ENCODE results near the gene MAP3K4.
"Not testable (repeated sequence)": the region's sequence is repeated elsewhere in the genome, so short reads cannot be mapped to it uniquely, and the experiment has no call there.

The MAP3K4 gene

GRCh38 chr6:160972594-160972993, 19.0 kb upstream of the MAP3K4 start:
- not testable (repeated sequence) for DNase-seq

DNA sequence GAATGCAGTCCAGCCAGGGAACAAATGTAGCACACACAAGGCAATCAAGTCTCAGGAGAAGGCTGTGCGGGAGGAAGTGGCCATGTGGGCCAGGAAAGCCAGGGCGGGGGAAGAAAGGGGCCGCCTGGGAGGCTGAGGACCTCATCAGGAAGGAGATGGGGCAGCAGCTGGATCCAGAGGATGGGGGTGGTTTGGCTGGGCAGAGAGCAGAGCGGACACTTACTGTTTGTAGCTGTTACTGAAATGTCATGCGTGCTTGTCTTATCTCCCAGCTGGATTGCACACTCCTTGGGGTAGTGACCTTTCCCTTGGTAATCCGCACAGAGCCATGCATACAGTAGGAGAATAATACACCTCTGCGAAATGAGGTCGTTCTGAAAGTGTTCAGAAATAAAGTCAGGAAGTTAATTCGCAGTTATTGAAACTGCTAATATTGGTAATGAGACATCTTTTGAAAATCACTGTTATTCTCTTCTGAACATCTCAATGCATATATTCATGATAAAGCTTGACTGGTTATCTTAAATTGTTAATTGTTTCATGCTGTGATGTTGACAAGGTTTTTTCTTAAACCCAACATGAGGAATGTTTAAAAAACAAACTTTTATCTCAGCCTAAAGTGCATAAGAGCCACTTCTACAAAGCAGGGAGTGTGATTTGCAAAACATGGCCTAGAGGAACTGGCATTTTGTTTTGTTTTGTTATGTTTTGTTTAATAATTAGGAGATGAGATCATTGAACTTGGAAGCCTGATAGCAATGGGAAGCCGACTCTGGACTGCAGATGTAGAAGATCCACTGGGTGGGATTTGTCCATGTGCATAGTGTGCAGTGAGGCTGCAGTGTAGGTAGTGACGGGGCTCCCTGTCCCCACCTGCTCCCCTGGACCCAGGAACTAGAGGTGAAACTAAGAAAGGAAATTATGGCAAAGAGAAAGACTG, 18.0 kb upstream of the MAP3K4 start:
- no peak for DNase-seq

DNA sequence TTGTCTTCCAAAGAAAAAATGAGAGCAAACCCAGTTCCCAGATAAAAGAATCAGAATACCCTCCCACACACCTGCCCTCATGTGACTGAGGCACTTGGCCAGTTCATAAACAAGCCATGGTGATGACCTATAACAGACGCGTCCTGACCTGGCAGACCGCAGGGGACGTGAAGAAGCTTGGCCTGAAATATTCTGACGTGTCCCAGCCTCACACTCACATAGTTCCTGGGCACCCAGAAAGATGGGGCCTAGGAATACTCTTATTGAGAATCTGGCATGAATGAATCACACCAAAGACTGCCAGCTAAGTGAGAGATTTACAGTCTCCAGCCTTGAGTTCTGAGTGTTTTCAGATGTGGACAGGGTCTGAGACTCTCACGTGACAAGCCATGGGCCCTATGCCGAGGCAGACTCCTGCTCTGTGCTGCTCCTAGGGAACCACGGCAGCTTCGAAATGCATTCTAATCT, 17.2 kb upstream of the MAP3K4 start:
- no peak for DNase-seq

DNA sequence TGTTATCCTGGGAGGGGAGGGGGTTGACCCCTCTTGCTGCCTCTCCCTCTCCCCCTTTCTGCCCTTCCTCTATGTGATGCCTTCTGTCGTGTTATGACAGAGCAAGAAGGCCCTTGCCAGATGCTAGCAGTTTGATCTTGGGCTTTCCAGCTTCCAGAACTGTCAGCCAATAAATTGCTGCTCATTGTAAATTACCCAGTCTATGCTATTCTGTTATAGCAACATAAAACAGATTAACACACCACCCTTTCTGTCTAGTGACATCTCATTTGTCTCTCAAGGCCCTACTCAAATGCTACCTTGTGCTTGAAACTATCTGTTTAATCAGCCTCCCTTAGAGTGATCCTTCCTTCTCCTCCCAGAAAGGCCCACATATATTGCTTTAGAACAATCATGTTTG, 16.4 kb upstream of the MAP3K4 start:
- no peak for DNase-seq

- not testable (repeated sequence) for DNase-seq
These were observed 15.6 kb upstream of the MAP3K4 start for GRCh38 chr6:160975961-160976360.

- DNase-seq, result no peak
These were observed 13.2 kb upstream of the MAP3K4 start for GRCh38 chr6:160978141-160978901.

- no peak for DNase-seq
These were observed 12.4 kb upstream of the MAP3K4 start for GRCh38 chr6:160979061-160979708.

- DNase-seq, result not testable (repeated sequence)
These were observed 8.1 kb upstream of the MAP3K4 start for GRCh38 chr6:160983377-160983948.

- DNase-seq, result no peak
These were observed 4.7 kb upstream of the MAP3K4 start for GRCh38 chr6:160986851-160987250.

GRCh38 chr6:160987265-160987664, 4.3 kb upstream of the MAP3K4 start:
- no peak for DNase-seq

DNA sequence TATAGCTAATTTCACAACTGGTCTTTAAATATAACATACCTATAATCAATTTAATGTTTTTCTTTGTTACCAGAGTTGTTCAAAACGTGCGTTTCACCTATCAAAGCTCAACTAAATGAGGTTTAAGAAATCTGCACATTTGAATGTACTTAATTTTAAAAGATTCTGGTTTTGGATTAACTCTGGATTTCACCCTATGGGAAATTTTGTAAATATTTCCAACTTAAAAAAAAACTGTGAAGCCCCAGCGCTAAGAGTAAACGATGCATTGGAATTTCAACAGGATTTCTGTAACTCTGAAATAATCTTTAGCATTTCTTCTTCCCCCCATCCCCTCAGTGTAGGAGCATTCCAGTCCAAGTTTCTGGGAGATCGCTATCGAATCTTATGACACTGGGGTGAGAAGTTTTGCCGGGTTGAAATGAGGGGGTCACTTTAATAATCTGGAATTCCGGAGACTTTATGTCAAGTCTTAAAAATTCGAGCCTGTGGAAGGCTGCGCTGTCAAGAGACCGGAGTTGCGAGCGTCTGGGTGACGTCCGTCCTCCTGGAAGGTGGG, 643 bp upstream of the MAP3K4 start:
- no peak for DNase-seq

GRCh38 chr6:160992061-160992979, 751 bp downstream of the MAP3K4 start:
- peak; percentile 44 to 77 for DNase-seq

- DNase-seq, result no peak
These were observed 1.4 kb downstream of the MAP3K4 start for GRCh38 chr6:160992980-160993314.

GRCh38 chr6:160995271-160995670, 3.7 kb downstream of the MAP3K4 start:
- no peak for DNase-seq

DNA sequence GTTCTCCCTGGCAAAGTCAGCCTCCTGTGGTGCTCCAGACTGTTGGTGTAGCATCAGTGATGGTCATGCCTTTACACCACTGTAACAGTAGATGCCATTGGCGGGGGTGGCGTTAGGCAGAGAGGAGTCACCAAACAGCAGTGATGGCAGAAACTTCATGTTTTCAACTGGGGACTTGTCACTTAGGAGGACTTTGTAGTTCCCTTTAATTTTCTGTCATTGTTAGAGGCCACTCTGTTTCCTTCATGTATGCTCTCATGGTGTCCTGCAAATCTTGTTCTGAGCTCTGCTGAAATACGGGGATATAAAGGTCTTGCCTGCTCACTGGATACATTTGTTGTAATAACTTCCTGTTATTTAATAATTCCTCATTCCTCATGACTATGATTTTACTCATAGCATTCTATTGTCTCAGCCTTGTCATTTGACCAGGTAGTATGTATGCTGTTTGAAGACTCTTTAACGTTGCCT, 4.6 kb downstream of the MAP3K4 start:
- DNase-seq, result no peak

- no peak for DNase-seq
These were observed 6.6 kb downstream of the MAP3K4 start for GRCh38 chr6:160998217-160998616.

- no peak for DNase-seq
These were observed 7.2 kb downstream of the MAP3K4 start for GRCh38 chr6:160998766-160999165.

GRCh38 chr6:160999516-160999915, 7.9 kb downstream of the MAP3K4 start:
- DNase-seq, result no peak

- DNase-seq, result no peak
These were observed 9.1 kb downstream of the MAP3K4 start for GRCh38 chr6:161000632-161001031.

DNA sequence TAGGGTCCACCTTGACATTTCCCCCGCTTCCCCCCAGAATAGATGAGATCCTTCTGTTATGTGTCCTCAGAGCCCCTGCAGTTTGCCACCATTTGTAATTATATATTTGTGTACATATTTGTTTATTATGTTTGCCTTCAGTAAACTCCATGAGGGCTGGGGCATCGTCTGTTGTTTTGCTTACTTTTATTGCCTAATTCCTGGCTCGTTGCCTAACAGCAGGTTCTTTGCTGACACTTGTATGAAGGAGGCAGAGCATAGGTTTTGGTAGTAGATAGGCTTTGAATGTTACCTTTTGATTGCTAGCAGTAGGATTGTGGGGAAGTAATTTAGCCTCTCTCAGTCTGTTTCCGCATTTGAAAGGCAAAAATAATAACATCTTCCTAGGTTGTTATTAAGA, 9.9 kb downstream of the MAP3K4 start:
- DNase-seq, result no peak

- DNase-seq, result no peak
These were observed 11.8 kb downstream of the MAP3K4 start for GRCh38 chr6:161003336-161003735.

Measured in NCI-H187 (cell line).